Ovary (tissue), 3 donors: ENCODE data around the gene ACER3.

Experiments
- CTCF ChIP-seq, 3 donors: fragments of 450-650 bp in 2 of 3; fragments of 200-600 bp in 1 of 3; IDR thresholded peaks; one replicate each; pipeline versions ENCODE4 v1.5.1 to v1.8.0; 2016 to 2022; ENCODE audit warnings: antibody characterized with exemption in 3 of 3, mild to moderate bottlenecking in 1 of 3
- EP300 ChIP-seq: sonication (generic); formaldehyde crosslinking; IDR thresholded peaks from one replicate; pipeline ENCODE4 v1.6.1; 2017; ENCODE audit warnings: antibody characterized with exemption
- POLR2A ChIP-seq: fragments of 450-650 bp; IDR thresholded peaks from one replicate; pipeline ENCODE4 v1.6.1; 2017; ENCODE audit warnings: antibody characterized with exemption, mild to moderate bottlenecking, moderate library complexity
- donor health status: DM: no; HTN: no; CAD: no.

- TF ChIP-seq EP300 (no peak), CTCF (IDR thresholded peaks at IDR 0.05) (no peak), POLR2A (no peak)
Observed at GRCh38 chr11:77024745-77025144, 164.0 kb downstream of the ACER3 start.
